ENCODE measurements around the gene SKOR1.

SKOR1 gene

DNA sequence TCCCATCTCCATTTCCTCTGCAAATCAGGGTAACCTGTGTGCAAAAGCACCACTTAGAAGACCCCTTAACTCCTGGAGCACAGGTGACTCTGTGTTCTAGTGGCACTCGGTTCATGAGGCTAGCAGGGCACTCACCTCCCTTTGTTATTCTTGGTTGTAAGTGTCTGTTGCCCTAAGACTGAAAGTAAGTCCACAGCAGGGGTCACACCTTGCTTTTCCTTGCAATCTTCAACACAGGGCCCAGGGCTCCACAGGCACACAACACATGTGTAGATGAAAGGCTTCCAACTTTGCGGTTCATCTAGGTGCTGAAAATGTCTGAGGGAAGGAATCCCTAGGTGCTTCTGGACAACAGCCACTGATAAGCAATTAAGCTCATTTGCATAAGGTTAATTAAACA lies 11.6 kb downstream of the SKOR1 start:
- H3K27ac Mint-ChIP-seq = no peak overlapping the region
- no peaks in the 10 kb centered on the region for H3K9me3 Mint-ChIP-seq
- H3K4me3 Mint-ChIP-seq = no peak overlapping the region
- CTCF ChIA-PET = interaction anchor here (0.6 to 4.2 kb wide), 7 partner anchors 53 to 382 kb away, joined by 3 to 35 read pairs (median 6); no protein-coding TSS in a partner anchor
- peaks cover 66% of the 10 kb centered on the region for H3K4me1 Mint-ChIP-seq
- peaks cover 79% of the 10 kb centered on the region for H3K27me3 Mint-ChIP-seq
- peaks cover 1% of the 10 kb centered on the region for H3K36me3 Mint-ChIP-seq
- DNase-seq = no peak

DNA sequence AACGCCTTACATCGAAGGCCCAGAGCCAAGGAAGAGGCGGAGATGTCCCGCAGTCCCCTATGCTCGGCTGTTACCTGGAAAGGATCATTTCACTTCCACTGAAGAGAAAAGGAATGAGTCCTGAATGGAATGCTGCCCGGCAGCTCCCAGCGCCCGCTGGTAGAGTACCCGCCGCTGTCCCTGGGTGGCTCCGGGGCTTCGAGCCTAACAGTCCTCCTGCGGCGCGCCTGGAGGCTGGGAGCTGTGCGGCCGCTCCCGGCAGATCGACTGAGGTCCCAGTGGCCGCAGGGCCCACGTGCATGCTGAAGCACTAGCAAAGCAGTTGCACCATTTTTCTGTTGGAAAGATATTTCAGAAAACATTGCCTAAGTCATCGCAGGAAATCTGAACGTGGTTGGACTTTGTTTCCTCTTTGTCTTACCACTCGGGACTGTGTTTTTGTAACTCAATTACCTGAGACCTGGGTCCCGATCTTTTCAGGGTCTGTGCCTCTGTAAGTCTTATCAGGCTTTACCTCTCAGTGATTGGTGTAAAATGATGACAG lies 13.6 kb downstream of the SKOR1 start:
- Mint-ChIP-seq H3K36me3 (peaks cover 1% of the 10 kb centered on the region), H3K4me3 (peak overlapping the region; percentile 38), H3K9me3 (no peaks in the 10 kb centered on the region), H3K27ac (peak overlapping the region; percentile 76), H3K27me3 (peaks cover 60% of the 10 kb centered on the region), H3K4me1 (peaks cover 57% of the 10 kb centered on the region)
- DNase-seq = no peak
- CTCF ChIA-PET = no interaction called here

DNA sequence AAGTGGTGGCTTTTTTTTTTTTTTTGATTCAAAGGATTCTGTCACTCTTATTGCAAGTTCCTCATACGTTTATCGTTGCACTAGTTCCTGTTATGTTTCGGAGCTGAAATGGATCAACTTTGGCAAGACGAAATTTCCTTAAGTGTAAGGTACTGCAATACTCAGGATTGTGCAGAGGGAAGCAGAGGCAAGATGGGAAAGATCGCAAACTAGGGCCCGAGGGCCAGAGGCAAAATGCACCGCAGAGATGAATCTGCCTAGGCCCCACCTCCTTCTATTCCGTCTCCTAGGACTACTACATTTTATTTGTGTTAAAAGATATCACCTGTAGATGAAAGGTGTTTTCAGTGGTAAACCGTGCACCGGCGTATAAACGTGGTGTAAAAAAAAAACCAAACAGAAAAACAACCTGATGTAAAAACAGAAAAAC lies 14.2 kb downstream of the SKOR1 start:
- peak; percentile 50 for DNase-seq
- peaks cover 51% of the 10 kb centered on the region for H3K4me1 Mint-ChIP-seq
- CTCF ChIA-PET = no interaction called here

DNA sequence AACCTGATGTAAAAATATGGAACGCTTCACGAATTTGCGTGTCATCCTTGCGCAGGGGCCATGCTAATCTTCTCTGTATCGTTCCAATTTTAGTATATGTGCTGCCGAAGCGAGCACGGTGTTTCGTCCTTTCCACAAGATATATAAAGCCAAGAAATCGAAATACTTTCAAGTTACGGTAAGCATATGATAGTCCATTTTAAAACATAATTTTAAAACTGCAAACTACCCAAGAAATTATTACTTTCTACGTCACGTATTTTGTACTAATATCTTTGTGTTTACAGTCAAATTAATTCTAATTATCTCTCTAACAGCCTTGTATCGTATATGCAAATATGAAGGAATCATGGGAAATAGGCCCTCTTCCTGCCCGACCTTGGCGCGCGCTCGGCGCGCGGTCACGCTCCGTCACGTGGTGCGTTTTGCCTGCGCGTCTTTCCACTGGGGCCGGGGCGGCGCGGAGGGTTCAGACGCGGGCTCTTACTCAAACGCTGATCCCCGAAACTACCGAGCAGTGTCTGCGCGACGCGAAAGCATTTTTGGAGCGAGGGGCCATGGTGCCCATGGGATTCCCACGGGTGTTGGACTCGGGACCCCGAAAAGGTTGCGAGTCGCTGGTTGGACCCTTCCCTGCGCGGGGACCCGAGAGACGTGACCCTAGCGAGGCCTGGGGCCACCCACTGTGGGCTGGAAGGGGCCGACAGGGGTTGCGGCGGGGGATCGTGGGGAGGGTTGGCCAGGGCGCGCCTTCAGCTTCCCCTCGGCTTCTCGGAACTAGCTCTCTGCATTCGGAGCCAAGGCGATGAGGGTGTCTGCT lies 14.8 kb downstream of the SKOR1 start, which contains the start of gene RNU6-1:
Gene RNU6-1, minus strand, starts transcription at position 117 of the 820 bp plus-strand sequence.
- peaks cover 46% of the 10 kb centered on the region for H3K4me1 Mint-ChIP-seq
- peak; percentile 97 for DNase-seq
- H3K27ac Mint-ChIP-seq = peak within 1 kb of the TSS; percentile 96
- no peaks in the 10 kb centered on the region for H3K9me3 Mint-ChIP-seq
- CTCF ChIA-PET = interaction anchor here (1.5 kb wide), 1 partner anchor 390 kb away, joined by 6 read pairs; the partner anchor contains the start of gene CLN6
- H3K27me3 Mint-ChIP-seq = peaks cover 47% of the 10 kb centered on the region
- peaks cover 1% of the 10 kb centered on the region for H3K36me3 Mint-ChIP-seq
- peak within 1 kb of the TSS; percentile 81 for H3K4me3 Mint-ChIP-seq

More for the DNA sequence above, 14.2 kb downstream of the SKOR1 start:
- Mint-ChIP-seq H3K27ac (peak overlapping the region; percentile 96), H3K4me3 (peak overlapping the region; percentile 81), H3K9me3 (no peaks in the 10 kb centered on the region), H3K27me3 (peaks cover 53% of the 10 kb centered on the region), H3K36me3 (peaks cover 1% of the 10 kb centered on the region)

DNA sequence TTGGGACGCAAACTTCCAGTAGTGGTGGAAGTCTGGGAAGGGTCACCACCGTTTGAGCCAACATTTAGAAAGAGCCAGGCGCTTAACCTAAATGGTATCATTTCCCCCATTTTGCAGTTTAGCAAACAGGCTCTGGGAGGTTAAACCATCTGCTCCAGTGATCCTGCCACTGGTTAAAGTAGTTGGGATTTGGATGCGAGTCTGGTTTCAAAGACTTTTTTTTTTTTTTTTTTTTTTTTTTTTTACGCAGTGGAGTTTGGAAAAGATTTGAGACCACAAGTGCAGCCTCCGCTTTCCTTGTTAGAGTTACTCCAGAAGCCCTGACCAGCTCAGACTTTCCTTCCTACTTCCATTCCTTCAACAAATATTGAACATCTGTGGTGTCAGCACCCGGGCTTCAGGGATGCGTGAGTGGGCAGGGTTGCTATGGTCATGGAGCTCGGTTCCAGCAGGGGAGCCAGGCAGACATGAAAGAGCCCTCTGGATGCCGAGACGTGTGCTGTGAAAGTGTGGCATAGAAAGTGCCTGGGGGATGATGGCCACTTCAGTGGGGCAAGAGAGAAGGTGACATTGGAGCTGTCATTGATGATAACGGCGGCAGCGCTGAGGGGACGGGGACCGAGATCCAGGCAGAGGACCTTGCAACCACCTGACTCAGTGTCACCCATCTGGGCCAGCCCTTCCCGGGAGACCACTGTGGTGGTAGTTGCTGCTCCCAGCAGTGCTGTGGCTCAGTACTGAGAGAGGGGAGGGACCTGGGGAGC lies 15.6 kb downstream of the SKOR1 start:
- CTCF ChIA-PET = interaction anchor here (1.5 kb wide), 1 partner anchor 389 kb away, joined by 6 read pairs; the partner anchor contains the start of gene CLN6
- H3K4me1 Mint-ChIP-seq = peaks cover 38% of the 10 kb centered on the region
- peak overlapping the region; percentile 96 for H3K27ac Mint-ChIP-seq
- H3K4me3 Mint-ChIP-seq = peak overlapping the region; percentile 81
- H3K36me3 Mint-ChIP-seq = peaks cover 1% of the 10 kb centered on the region
- no peak for DNase-seq
- peaks cover 39% of the 10 kb centered on the region for H3K27me3 Mint-ChIP-seq
- no peaks in the 10 kb centered on the region for H3K9me3 Mint-ChIP-seq

DNA sequence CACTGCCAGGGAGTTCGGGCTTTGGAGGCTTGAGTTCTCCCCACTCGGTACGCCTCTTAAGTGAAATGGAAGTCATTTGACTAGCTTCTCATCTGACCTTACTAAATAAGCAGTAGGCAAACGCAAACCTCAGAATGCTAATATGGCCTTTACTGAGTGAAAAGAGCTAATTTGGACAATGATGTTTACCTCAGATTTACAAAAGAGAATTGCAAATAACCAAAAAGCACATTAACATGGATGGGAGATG lies 16.1 kb downstream of the SKOR1 start:
- CTCF ChIA-PET = interaction anchor here (1.5 kb wide), 1 partner anchor 389 kb away, joined by 6 read pairs; the partner anchor contains the start of gene CLN6
- Mint-ChIP-seq H3K27ac (peak overlapping the region; percentile 96), H3K36me3 (peaks cover 1% of the 10 kb centered on the region), H3K27me3 (peaks cover 34% of the 10 kb centered on the region), H3K9me3 (no peaks in the 10 kb centered on the region), H3K4me3 (peak overlapping the region; percentile 81), H3K4me1 (peaks cover 33% of the 10 kb centered on the region)
- DNase-seq = no peak

DNA sequence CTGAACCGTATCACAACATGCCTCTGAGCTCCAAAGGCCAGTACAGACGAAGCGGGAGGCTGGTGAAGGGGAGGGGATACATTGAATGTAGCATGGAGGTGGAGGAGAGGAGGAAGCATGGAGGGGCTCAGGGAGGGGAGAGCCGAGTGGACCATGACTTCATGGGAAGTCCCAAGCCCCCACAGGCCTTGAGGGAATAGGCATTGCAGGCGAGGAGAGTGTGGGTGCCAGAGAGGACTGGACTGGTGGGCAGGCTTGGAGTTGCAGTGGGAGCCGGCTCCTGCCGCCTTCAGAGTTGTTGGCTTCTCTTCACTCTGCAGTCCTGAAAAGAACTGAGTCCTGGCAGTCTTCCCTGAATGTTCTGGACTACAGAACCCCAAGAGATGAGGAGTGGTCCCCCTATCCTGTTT lies 17.8 kb downstream of the SKOR1 start:
- Mint-ChIP-seq H3K4me3 (no peak overlapping the region), H3K27me3 (peaks cover 18% of the 10 kb centered on the region), H3K4me1 (peaks cover 28% of the 10 kb centered on the region), H3K27ac (no peak overlapping the region), H3K36me3 (peaks cover 1% of the 10 kb centered on the region), H3K9me3 (no peaks in the 10 kb centered on the region)
- DNase-seq = no peak
- CTCF ChIA-PET = no interaction called here

DNA sequence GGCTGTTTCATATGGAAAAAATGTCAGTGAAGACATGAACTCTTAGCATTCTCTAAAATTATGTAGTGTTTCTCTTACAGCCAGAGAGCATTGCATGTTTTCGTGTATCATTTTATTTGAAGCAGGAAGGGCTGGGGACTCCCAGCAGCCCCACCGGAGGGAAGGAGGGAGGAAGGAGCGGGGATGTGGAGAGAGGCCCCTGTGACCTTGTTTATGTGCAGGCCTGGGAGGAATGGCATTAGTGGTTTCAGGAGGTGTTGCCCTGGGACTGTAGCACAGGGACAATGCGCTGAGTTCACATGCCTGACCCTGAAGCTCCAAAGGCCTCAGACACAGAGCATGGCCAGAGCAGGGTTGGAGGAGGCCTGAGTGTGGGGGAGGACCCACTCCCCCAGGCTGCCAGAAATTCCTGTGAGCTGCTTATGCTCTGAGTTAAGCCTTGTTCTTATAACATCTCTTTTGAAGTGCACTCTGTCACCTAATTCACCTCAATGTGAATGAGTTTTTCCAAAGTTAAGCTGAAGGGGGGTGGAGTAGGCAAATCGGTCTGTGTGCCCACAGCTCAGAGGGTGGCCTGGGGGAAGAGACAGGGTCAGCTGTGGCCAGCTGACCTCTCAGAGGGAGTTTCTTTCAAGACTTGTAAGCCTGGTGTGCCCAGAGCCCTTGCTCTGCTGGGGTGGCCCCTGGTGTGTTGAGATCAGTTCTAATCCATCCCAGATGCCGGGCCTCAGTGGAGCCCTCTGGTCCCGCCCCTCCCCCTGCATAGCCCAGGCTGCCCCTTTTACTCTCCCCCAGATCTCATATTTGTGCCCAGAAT lies 18.5 kb downstream of the SKOR1 start:
- H3K27ac Mint-ChIP-seq = no peak overlapping the region
- no peak overlapping the region for H3K4me3 Mint-ChIP-seq
- H3K9me3 Mint-ChIP-seq = no peaks in the 10 kb centered on the region
- CTCF ChIA-PET = no interaction called here
- peaks cover 11% of the 10 kb centered on the region for H3K27me3 Mint-ChIP-seq
- no peak for DNase-seq
- H3K36me3 Mint-ChIP-seq = peaks cover 1% of the 10 kb centered on the region
- peaks cover 22% of the 10 kb centered on the region for H3K4me1 Mint-ChIP-seq

DNA sequence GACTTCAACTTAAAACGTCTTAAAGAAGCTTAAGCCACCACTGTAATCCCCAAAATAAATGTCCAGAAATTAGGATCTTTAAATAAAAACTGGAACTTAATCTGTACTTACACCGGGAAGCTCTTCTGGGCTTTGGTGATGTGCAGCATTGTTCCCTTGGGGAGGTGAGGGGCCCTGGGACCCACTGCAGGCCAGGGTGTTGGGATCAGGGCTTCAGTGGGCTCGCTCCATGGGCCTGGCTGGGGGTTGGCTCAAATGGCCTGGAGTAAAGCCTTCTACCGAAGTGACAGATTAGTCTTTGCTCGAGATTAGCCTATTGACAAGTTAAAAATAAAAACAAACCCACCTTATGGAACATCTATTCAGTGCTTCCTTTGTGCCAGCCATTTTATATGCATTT lies 20.7 kb downstream of the SKOR1 start:
- Mint-ChIP-seq H3K27ac (no peak overlapping the region), H3K4me3 (no peak overlapping the region), H3K9me3 (no peaks in the 10 kb centered on the region), H3K36me3 (no peaks in the 10 kb centered on the region), H3K27me3 (peaks cover 8% of the 10 kb centered on the region), H3K4me1 (peaks cover 12% of the 10 kb centered on the region)
- no peak for DNase-seq
- CTCF ChIA-PET = no interaction called here

DNA sequence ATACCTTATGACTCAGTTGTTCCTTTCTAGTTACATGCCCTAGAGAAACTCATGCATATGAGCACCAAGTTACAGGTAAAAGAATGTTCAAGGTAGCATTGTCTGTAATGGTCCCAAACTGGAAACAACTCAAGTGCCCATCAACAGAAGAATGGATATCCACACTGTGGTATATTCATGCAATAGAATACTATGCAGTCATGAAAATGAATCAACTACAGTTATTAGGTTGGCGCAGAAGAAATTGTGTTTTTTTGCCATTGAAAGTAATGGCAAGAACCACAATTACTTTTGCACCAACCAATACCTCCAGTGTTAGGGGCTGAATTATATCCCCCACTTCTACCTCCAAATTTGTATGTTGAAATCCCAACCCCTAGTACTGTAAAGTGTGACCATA lies 24.2 kb downstream of the SKOR1 start:
- Mint-ChIP-seq H3K4me3 (no peak overlapping the region), H3K36me3 (no peaks in the 10 kb centered on the region), H3K27ac (no peak overlapping the region), H3K27me3 (peaks cover 9% of the 10 kb centered on the region), H3K4me1 (peaks cover 2% of the 10 kb centered on the region), H3K9me3 (no peaks in the 10 kb centered on the region)
- CTCF ChIA-PET = no interaction called here
- no peak for DNase-seq

DNA sequence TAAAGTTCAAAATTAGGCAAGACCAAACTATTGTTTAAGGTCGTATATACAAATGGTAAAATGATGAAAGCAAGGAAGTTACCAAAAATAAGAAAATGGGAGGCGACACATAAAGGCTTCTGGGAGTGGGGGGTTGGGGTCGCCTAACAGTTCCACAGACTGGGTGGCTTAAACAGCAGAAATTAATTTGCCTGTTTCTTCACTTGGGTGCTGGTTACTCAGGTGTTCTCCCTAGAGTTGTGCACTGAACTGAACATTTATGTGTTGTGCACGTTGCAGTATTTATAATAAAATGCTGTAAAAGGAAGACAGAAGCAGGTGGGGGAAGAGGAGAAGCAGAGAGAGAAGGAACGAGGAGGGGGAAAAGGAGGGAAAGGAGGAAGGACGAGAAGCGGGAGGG lies 25.0 kb downstream of the SKOR1 start:
- Mint-ChIP-seq H3K9me3 (no peaks in the 10 kb centered on the region), H3K4me1 (peaks cover 2% of the 10 kb centered on the region), H3K36me3 (no peaks in the 10 kb centered on the region), H3K4me3 (no peak overlapping the region), H3K27me3 (peaks cover 9% of the 10 kb centered on the region), H3K27ac (no peak overlapping the region)
- DNase-seq = no peak
- CTCF ChIA-PET = interaction anchor here (0.6 kb wide), 1 partner anchor 414 kb away, joined by 3 read pairs; no protein-coding TSS in a partner anchor

DNA sequence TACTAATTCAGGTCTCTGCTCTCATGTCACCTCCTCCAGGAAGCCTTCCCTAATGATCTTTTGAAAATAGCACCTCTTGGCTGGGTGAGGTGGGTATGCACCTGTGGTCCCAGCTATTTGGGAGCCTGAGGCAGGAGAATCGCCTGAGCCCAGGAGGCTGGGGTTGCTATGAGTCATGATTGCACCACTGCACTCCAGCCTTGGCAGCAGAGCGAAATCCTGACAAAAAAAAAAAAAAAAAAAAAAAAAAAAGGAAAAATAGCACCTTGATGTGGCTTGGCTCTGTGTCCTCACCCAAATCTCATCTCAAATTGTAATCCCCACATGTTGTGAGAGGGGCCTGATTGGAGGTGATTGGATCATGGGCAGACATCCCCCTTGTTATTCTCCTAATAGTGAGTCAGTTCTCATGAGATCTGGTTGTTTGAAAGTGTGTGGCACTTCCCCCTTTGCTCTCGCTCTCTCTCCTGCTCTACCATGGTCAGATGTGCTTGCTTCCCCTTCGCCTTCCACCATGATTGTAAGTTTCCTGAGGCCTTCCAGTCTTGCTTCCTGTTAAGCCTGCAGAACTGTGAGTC lies 25.8 kb downstream of the SKOR1 start:
- Mint-ChIP-seq H3K36me3 (no peaks in the 10 kb centered on the region), H3K27me3 (peaks cover 9% of the 10 kb centered on the region), H3K27ac (no peak overlapping the region), H3K4me1 (peaks cover 2% of the 10 kb centered on the region), H3K4me3 (no peak overlapping the region), H3K9me3 (no peaks in the 10 kb centered on the region)
- DNase-seq = no peak
- CTCF ChIA-PET = interaction anchor here (0.6 kb wide), 1 partner anchor 415 kb away, joined by 3 read pairs; no protein-coding TSS in a partner anchor

DNA sequence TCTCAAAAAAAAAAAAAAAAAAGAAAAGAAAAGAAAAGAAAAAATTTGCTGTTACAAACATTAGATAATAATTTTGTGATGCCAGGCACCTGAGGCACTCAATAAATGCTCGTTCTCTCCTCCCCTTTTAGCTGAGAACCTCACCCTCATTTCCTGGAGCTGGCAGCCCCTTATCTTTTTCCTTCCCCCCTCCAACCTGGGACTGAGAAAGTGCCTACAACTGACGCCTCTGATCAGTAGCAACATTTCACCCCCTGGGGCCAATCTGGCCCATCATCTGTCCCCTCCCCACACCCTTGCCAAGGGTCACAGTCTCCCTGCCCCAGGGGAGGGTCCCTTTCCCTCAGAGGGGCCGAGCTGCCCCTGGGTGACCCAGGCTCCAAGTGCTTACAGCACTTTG lies 27.1 kb downstream of the SKOR1 start:
- Mint-ChIP-seq H3K36me3 (no peaks in the 10 kb centered on the region), H3K9me3 (no peaks in the 10 kb centered on the region), H3K27me3 (peaks cover 9% of the 10 kb centered on the region), H3K27ac (no peak overlapping the region), H3K4me1 (peaks cover 2% of the 10 kb centered on the region), H3K4me3 (no peak overlapping the region)
- CTCF ChIA-PET = no interaction called here
- no peak for DNase-seq
